LNCAP (cell line): ENCODE data around the gene NKIRAS1.

ENCODE experiments used
- TF ChIP-seq, protein P1 (sequence below): fragments of 450-650 bp; IDR thresholded peaks from 2 replicates; pipeline ENCODE4 v1.5.1; 2017; ENCODE audit warnings: mild to moderate bottlenecking

The NKIRAS1 gene

DNA sequence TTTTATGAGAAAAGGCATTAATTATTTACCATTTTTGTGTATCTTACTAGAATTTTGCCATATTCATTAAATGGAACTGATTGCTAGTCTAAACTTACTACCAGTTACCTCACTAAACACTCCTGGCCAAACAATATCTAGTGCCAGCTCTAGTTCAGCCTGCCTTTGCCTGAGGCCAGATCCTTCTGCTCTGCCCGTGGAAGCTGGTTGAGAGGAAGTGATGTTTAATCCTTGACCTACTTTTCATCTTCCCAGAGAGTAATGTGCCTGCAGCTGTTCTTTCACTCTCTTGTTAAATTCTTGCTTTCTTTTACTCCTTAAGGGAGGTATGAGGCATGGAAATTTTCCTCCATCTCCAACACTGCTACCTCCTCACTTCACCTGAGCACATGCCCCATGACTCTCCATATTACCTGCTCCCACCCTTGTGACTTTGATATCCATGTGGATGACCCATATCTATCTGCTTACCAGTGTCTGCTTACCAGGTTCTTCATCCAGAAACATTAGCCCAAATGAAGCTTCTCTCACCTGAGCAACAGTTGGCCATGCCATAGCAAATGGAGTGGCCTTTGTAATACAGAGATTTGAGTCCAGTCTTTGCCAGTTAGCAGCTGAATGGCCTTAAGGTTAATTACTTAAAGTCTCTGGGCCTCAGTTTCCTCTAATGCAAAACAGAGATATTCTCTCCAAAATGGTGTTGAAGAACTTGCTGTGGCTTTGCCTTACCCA lies 57.6 kb downstream of the NKIRAS1 start:
- TF ChIP-seq, protein P1, sequence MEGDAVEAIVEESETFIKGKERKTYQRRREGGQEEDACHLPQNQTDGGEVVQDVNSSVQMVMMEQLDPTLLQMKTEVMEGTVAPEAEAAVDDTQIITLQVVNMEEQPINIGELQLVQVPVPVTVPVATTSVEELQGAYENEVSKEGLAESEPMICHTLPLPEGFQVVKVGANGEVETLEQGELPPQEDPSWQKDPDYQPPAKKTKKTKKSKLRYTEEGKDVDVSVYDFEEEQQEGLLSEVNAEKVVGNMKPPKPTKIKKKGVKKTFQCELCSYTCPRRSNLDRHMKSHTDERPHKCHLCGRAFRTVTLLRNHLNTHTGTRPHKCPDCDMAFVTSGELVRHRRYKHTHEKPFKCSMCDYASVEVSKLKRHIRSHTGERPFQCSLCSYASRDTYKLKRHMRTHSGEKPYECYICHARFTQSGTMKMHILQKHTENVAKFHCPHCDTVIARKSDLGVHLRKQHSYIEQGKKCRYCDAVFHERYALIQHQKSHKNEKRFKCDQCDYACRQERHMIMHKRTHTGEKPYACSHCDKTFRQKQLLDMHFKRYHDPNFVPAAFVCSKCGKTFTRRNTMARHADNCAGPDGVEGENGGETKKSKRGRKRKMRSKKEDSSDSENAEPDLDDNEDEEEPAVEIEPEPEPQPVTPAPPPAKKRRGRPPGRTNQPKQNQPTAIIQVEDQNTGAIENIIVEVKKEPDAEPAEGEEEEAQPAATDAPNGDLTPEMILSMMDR: no peak

DNA sequence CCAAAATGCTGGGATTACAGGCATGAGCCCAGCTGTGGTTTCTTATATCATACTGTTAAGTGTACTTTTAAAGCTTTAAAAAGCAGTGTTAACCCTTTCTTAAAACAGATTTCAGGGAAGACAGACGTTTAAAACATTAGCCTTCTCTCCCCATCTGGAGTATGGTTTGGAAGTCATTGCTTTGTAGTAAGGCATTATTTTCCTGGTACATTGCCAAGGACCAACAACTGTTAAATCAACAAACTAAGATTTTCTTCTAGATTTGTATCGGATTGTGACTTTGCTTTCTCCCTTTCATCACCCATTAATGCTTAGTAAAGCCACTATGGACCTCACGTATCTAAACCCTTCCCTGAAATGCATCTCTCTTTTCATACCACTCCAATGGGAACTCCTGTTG lies 60.5 kb downstream of the NKIRAS1 start:
- TF ChIP-seq, protein P1: no peak

DNA sequence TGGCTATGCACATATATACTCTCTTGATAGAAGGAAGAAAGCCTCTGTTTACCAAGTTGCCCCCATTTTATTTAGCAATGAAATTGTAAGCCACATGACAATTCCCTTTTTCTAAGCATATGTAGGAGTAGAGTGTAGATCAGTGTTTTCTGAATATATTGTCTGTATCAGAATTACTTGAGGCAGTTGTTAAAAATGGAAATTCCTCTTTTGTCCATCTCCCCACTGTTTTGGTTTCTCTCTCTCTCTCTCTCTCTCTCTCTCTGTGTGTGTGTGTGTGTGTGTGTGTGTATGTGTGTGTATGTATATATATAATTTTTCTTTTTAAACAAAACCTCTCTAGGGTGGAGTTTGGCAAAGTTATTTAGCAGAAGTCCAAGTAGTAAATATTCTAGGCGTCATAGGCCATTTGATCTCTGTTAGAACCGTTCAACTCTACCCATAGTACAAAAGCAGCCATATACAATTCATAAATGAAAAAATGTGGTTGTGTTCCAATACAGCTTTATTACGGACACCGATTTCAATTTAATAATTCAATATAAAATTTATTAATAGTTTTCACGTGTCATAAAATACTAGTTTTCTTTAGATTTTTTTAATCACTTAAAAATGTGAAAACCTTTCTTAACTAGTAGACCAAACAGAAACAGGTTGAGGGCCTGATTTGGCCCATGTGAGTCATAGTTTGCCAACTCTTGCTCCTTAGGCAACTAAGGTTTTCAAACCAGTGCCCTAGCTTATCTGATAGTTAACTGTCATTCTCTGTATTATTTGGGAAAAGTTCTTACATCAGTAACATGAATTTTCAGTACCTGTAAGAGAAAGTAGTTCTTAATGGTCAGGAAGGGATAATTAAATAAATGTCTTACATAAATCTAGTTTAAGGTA lies 71.2 kb downstream of the NKIRAS1 start:
- TF ChIP-seq, protein P1: no peak

DNA sequence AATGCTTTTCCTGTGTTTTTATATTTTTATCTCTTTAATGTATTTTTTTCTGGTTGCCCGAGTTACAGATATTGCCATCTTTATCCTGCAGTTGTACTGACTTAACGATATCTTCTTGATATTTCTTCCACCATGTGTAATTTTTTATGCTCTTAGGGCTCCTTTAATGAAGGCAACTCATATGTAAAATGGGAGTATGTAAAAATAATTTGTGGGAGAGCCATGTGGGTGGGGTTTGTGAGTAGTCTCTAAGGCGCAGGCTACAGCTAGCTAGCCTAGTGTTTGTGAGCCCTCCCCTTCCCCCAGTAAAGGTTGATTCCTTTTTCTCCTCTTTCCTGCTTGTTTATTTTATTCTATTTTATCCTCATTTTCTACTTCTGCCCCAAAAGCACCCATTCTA lies 72.9 kb downstream of the NKIRAS1 start:
- TF ChIP-seq, protein P1: no peak
